IPS-20b (cell line): ENCODE measurements around the gene DCT.

Source experiments
- H3K27ac ChIP-seq: one replicate; pipeline ENCODE4 v1.5.1; 2013; ENCODE audit warnings: low read length
- H3K27me3 ChIP-seq: 2 replicates; pipeline ENCODE4 v1.6.1; 2013; ENCODE audit warnings: mild to moderate bottlenecking, low read length, inconsistent platforms; ENCODE audit not compliant: insufficient read depth
- H3K36me3 ChIP-seq: 2 replicates; pipeline ENCODE4 v1.6.1; 2013; ENCODE audit warnings: low read depth, mild to moderate bottlenecking, inconsistent platforms, low read length, moderate library complexity; ENCODE audit not compliant: insufficient read depth
- H3K4me1 ChIP-seq: 2 replicates; pipeline ENCODE4 v1.6.1; 2013; ENCODE audit warnings: mild to moderate bottlenecking, control low read depth, inconsistent platforms, low read length, moderate library complexity; ENCODE audit not compliant: insufficient read depth
- H3K4me3 ChIP-seq: 2 replicates; pipeline ENCODE4 v1.5.1; 2013; ENCODE audit warnings: mild to moderate bottlenecking, low read length, inconsistent platforms
- H3K9ac ChIP-seq: 2 replicates; pipeline ENCODE4 v1.6.1; 2013; ENCODE audit warnings: low read depth, mild to moderate bottlenecking, inconsistent platforms, low read length, moderate library complexity
- H3K9me3 ChIP-seq: 2 replicates; pipeline ENCODE4 v1.6.1; 2013; ENCODE audit warnings: mild to moderate bottlenecking, low read depth, low read length, inconsistent platforms; ENCODE audit not compliant: insufficient read depth

Gene DCT

GRCh38 chr13:94494026-94494425 lies 14.5 kb upstream of the DCT start:
- H3K27me3 ChIP-seq: no peaks in the 10 kb centered on the region
- no peaks in the 10 kb centered on the region for H3K4me1 ChIP-seq
- H3K27ac ChIP-seq: no peak overlapping the region
- no peak overlapping the region for H3K9ac ChIP-seq
- no peaks in the 10 kb centered on the region for H3K9me3 ChIP-seq
- H3K36me3 ChIP-seq: no peaks in the 10 kb centered on the region
- H3K4me3 ChIP-seq: no peak overlapping the region

- Histone ChIP-seq H3K9me3 (no peaks in the 10 kb centered on the region), H3K4me3 (no peak overlapping the region), H3K27ac (no peak overlapping the region), H3K9ac (no peak overlapping the region), H3K27me3 (no peaks in the 10 kb centered on the region), H3K4me1 (no peaks in the 10 kb centered on the region), H3K36me3 (no peaks in the 10 kb centered on the region)
Measured at GRCh38 chr13:94487043-94487442, 7.6 kb upstream of the DCT start.

GRCh38 chr13:94483970-94484369 lies 4.5 kb upstream of the DCT start:
- H3K27me3 ChIP-seq: no peaks in the 10 kb centered on the region

GRCh38 chr13:94481941-94482340 lies 2.5 kb upstream of the DCT start:
- Histone ChIP-seq H3K27me3 (no peaks in the 10 kb centered on the region), H3K9me3 (no peaks in the 10 kb centered on the region), H3K4me3 (no peak overlapping the region), H3K27ac (no peak overlapping the region), H3K9ac (no peak overlapping the region), H3K36me3 (no peaks in the 10 kb centered on the region), H3K4me1 (no peaks in the 10 kb centered on the region)

More at GRCh38 chr13:94483970-94484369, 4.5 kb upstream of the DCT start:
- no peaks in the 10 kb centered on the region for H3K9me3 ChIP-seq
- H3K36me3 ChIP-seq: no peaks in the 10 kb centered on the region
- no peak overlapping the region for H3K4me3 ChIP-seq
- no peaks in the 10 kb centered on the region for H3K4me1 ChIP-seq
- no peak overlapping the region for H3K27ac ChIP-seq
- no peak overlapping the region for H3K9ac ChIP-seq

GRCh38 chr13:94480672-94481145 lies 1.2 kb upstream of the DCT start:
- no peak overlapping the region for H3K4me3 ChIP-seq

GRCh38 chr13:94478913-94479312 lies 569 bp downstream of the DCT start:
- H3K9ac ChIP-seq: no peak overlapping the region
- H3K27me3 ChIP-seq: no peaks in the 10 kb centered on the region
- H3K4me3 ChIP-seq: no peak overlapping the region
- no peaks in the 10 kb centered on the region for H3K4me1 ChIP-seq
- no peak overlapping the region for H3K27ac ChIP-seq
- H3K36me3 ChIP-seq: no peaks in the 10 kb centered on the region
- H3K9me3 ChIP-seq: no peaks in the 10 kb centered on the region

More at GRCh38 chr13:94480672-94481145, 1.2 kb upstream of the DCT start:
- no peaks in the 10 kb centered on the region for H3K36me3 ChIP-seq
- no peaks in the 10 kb centered on the region for H3K4me1 ChIP-seq
- H3K27ac ChIP-seq: no peak overlapping the region
- H3K9me3 ChIP-seq: no peaks in the 10 kb centered on the region
- no peaks in the 10 kb centered on the region for H3K27me3 ChIP-seq
- no peak overlapping the region for H3K9ac ChIP-seq

- H3K36me3 ChIP-seq: no peaks in the 10 kb centered on the region
- no peak overlapping the region for H3K9ac ChIP-seq
- no peak overlapping the region for H3K27ac ChIP-seq
- H3K4me3 ChIP-seq: no peak overlapping the region
- no peaks in the 10 kb centered on the region; the same call in 1 of the 2 replicates for H3K27me3 ChIP-seq
- no peaks in the 10 kb centered on the region for H3K4me1 ChIP-seq
- no peaks in the 10 kb centered on the region for H3K9me3 ChIP-seq
Measured at GRCh38 chr13:94470126-94470525, 9.4 kb downstream of the DCT start.

- H3K27ac ChIP-seq: no peak overlapping the region
- H3K9ac ChIP-seq: no peak overlapping the region
- no peaks in the 10 kb centered on the region for H3K36me3 ChIP-seq
- H3K4me3 ChIP-seq: no peak overlapping the region
- H3K27me3 ChIP-seq: no peaks in the 10 kb centered on the region; the same call in 1 of the 2 replicates
- no peaks in the 10 kb centered on the region for H3K4me1 ChIP-seq
- H3K9me3 ChIP-seq: no peaks in the 10 kb centered on the region
Measured at GRCh38 chr13:94464771-94465170, 14.7 kb downstream of the DCT start.

- Histone ChIP-seq H3K4me3 (no peak overlapping the region), H3K27me3 (no peaks in the 10 kb centered on the region; the same call in 1 of the 2 replicates), H3K36me3 (no peaks in the 10 kb centered on the region), H3K27ac (no peak overlapping the region), H3K4me1 (no peaks in the 10 kb centered on the region), H3K9me3 (no peaks in the 10 kb centered on the region), H3K9ac (no peak overlapping the region)
Measured at GRCh38 chr13:94462670-94463069, 16.8 kb downstream of the DCT start.

- Histone ChIP-seq H3K4me3 (no peak overlapping the region), H3K9me3 (no peaks in the 10 kb centered on the region), H3K27ac (no peak overlapping the region), H3K27me3 (no peaks in the 10 kb centered on the region), H3K4me1 (no peaks in the 10 kb centered on the region), H3K36me3 (no peaks in the 10 kb centered on the region), H3K9ac (no peak overlapping the region)
Measured at GRCh38 chr13:94459116-94459515, 20.4 kb downstream of the DCT start.

- Histone ChIP-seq H3K4me1 (no peaks in the 10 kb centered on the region), H3K27me3 (no peaks in the 10 kb centered on the region), H3K9ac (no peak overlapping the region), H3K4me3 (no peak overlapping the region), H3K36me3 (no peaks in the 10 kb centered on the region), H3K27ac (no peak overlapping the region), H3K9me3 (no peaks in the 10 kb centered on the region)
Measured at GRCh38 chr13:94455414-94455813, 24.1 kb downstream of the DCT start.

GRCh38 chr13:94454906-94455305 lies 24.6 kb downstream of the DCT start:
- H3K9ac ChIP-seq: no peak overlapping the region
- no peak overlapping the region for H3K27ac ChIP-seq
- no peaks in the 10 kb centered on the region for H3K9me3 ChIP-seq
- H3K4me3 ChIP-seq: no peak overlapping the region
- H3K4me1 ChIP-seq: no peaks in the 10 kb centered on the region
- H3K36me3 ChIP-seq: no peaks in the 10 kb centered on the region
- H3K27me3 ChIP-seq: no peaks in the 10 kb centered on the region
